ENCODE measurements around the gene GZF1.

GZF1 gene

DNA sequence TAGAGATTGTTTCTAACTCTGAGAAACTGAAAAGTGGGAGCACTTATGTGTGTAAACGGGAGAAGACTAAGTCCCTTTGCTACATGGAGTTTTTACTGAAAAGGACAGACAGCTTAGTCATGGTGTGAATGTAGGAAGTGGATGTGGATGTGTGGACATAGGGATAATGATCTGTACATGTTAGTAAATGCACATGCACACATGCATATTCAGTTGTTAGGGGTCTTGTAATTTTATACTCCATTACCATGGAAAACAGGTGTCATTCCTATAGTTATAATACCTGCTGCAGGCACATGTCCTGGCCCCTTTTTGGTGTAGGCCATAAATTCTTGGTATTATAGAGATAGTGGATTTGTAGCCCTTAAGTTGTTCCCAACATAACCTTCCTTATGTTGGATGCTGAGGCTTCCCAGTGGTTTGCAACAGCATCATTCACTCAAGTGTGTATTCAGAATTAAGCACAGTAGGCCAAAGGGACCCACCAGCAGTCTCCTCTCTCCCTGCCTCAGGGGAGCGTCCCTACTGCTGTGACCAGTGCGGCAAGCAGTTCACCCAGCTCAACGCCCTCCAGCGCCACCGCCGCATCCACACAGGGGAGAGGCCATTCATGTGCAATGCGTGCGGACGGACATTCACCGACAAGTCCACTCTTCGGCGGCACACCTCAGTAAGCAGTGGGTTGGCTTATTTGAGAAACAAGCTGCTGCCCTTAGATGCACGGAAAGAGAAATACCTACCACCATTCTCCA is 7.3 kb downstream of the GZF1 start:
- DNase-seq (ENCODE audit: low spot score): no peak

DNA sequence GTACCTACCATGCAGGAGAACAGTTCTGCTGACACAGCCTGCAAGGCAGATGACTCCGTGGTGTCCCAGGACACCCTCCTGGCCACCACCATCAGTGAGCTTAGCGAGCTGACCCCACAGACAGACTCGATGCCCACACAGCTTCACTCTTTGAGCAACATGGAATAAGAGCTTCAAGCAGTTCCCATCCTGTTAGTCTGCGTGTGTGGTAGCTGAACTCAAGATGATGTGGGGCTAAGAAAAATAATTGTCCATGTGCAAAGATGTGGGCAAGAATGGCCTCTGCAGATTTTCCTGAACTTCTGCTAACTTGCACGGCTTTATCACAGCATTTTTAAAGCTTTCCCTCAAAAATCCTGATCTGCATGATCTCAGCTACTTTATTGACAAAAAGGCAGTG is 8.3 kb downstream of the GZF1 start:
- no peak for DNase-seq (ENCODE audit: low spot score)

- no peak for DNase-seq (ENCODE audit: low spot score)
Measured at GRCh38 chr20:23370873-23371272, 8.9 kb downstream of the GZF1 start.

DNA sequence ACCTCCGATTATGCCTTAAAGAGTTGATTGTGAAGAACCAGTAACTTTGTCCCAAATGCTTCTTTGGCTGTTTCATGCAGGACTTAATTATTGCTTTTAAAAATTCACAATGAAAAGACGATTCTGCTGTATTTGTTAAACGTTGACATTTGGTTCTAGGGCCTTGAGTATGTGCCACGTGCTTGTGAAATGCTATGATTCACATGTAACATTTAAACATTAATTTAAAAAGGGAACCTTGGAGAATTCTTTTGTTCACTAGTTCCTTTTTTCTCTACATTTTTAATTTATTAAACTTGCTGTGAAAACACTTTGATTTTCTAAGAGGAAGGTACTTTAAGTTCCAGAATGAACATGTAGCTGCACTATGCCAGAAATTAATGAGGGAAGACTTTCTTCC is 9.5 kb downstream of the GZF1 start:
- DNase-seq (ENCODE audit: low spot score): no peak

GRCh38 chr20:23374441-23374840 is 12.5 kb downstream of the GZF1 start:
- no peak for DNase-seq (ENCODE audit: low spot score)

GRCh38 chr20:23375827-23376226 is 13.8 kb downstream of the GZF1 start:
- no peak for DNase-seq (ENCODE audit: low spot score)

DNA sequence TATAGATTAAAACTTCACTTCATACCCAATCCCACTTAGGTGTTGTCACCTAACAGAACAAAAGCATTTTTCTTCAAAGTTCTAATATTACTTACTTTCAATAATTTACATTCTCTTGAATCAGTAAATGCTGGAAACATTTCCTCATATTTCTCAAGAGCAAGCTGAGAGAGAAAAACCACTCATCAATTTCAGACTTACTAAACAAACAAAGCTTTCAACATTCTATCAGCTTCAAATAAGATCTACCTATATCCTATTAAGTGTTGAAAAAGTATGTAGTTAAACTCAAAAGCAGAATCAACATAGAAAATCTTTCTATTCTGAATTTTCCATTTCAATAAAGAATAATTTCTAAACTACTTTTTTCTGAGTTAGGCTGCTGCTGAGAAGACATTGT is 17.8 kb downstream of the GZF1 start:
- no peak for DNase-seq (ENCODE audit: low spot score)

DNA sequence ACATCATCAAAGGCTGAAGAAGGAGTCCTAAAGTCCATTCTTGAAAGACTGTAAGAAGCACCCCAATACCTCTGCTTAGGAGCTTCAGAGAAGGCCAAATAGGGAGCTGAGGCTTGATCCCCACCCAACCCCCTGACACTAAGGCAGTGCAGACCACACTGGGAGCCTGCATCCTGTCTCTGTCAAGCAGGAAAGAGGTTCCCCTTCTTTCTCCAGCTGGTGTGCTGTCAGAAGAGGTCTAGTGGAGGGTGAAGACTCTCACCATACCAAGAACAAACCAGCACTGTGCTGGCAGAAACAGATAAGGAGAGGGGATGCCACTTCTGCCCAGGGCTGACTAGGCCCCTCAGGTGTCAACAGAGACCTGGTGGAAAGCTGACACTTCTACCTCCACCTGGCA is 19.9 kb downstream of the GZF1 start:
- DNase-seq (ENCODE audit: low spot score): no peak

GRCh38 chr20:23386304-23387117 is 24.5 kb downstream of the GZF1 start:
- no peak for DNase-seq (ENCODE audit: low spot score)

DNA sequence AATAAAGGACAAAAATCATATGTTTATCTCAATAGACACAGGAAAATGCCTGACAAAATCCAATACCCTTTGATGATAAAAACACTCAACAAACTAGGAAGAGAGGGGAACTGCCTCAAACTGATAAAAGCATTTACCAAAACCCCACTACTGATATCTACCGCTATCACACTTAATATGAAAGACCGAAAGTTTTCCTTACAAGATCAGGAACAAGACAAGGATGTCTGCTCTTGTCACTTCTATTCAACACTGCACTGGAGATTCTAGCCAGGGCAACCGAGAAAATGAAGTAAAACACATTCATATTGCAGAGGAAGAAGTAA is 25.1 kb downstream of the GZF1 start:
- no peak for DNase-seq (ENCODE audit: low spot score)

DNA sequence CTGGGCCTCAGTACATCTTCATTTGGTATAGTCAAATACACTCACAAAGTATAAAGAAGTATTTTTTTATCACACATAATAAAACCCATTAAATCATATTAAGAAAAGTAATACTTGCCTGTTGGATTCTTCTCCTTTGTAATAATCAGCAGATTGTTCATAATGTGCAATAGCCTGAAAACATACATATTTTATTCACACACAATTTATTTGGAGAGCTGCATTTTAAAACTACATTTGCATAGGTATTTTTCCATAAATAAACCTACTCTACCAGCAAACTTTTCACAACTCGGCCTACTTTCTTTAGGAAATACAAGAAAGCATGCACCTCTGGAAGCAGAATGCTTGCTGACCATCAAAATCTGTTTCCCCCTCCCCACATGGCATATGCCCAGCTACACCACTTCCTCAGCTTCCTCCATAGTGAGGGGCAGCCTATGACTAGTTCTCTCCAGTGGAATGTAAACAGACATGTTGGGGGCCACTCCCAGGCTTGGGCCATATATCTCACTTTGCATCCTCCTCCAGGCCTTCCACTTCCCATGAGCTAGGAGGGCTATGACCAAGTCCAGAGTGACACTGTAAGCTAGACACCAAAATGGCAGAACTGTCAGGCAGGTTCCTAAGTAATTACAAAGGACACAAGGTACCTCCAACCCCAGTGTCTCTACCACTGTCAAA is 28.3 kb downstream of the GZF1 start:
- DNase-seq (ENCODE audit: low spot score): no peak

GRCh38 chr20:23391707-23392310 is 29.8 kb downstream of the GZF1 start:
- DNase-seq (ENCODE audit: low spot score): no peak

DNA sequence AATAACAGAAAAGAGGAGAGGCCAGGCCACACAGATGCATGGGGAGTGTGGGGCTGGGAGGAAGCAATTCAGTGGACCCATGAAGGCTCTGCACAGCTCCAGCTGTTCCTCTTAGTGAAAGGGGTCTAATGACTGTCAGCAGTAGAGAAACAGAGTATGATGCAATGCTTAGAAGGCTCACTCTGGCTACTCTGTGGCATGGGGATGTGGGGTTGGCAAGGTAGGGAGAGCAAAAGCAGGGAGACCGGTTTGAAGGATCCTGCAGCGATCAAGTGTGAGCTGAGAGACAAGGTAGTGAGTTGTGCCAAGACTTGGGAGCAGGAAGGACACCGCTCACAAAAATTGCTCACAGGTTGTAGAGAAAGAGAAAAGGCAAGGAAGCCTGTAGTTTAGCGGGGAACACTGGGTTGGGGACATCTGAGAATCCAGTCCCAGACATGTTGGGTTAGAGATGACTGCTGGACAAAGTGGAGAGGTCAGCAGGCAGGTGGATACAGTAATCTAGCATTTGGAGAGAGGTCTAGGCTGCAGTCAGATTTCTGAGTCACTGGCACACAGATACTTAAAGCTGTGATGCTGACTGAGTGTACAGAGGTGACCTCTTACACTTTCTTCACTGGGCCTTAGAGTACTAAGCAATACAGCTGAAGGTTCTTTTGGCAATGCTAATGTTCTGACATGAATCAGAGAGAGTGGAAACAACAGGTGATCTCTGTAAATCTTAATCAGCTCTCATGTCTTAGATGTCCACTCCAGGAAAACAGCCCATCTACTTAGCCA is 32.2 kb downstream of the GZF1 start:
- no peak for DNase-seq (ENCODE audit: low spot score)

GRCh38 chr20:23396950-23397627 is 35.1 kb downstream of the GZF1 start:
- DNase-seq (ENCODE audit: low spot score): no peak

DNA sequence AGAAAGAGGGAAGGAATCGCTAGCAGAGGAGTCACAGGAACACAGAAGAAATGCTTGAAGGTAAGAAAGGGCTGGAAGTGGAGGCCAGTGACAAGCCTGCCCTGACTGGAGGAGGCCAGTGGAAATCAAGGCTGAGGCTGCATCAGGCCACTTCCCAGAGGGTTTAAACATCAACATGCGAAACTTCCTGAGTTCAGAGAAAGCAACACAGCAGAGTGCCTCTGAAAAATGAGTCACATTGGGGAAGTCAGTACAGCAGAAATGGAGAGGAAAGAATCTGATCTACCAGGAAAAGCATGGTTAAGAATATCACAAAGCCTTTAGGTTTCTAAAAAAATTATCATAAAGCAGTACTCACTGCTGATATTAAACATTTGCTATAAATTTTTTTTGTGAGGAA is 36.0 kb downstream of the GZF1 start:
- DNase-seq (ENCODE audit: low spot score): no peak

DNA sequence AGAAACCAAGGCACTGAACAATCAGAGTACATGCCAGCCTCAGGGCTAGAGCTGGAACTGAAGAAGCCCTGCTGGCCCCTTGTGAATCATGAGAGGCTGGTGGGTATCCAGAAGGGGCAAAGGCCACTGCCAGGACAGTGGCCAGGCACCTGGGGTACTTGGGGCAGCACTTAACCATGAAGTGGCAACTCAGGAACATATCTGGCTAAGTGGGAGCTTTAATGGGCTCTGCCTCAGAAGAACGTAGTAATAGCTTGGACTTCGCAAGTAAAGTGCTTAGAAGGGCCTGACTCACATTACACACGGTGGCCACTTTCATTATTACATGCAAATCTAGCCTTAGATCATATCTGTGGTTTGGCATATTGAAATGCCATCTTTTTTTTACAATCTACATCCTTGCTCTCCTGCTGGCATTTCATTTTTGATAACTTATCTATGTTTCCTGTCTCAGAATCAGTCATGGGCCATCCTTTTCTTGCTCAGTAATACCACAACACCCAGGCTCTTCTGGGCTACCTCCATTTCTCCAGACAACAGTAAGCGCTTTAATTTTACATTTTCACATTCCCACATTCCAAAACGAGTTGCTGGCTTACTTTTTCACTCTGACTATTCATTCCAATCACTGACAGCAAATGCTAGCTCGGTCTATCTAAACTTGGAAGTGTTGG is 37.7 kb downstream of the GZF1 start:
- DNase-seq (ENCODE audit: low spot score): no peak

DNA sequence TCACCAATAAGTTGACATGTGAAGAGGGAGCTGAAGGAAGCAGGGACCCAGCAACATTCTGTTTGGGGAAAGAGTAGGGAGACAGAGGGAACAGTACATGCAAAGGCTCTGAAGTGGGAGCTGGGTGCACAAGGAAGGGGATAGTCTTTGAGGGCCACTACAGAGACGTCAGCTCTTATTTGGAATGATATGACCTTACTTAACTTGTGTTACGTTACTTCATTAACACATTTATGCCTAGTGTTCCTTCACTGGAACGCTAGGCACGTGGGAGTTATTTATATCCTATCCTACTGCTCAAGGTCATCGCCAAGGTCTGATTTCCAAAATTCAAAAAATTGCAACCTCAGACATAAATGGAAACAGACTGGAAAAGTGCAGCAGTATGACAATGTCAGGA is 39.1 kb downstream of the GZF1 start:
- DNase-seq (ENCODE audit: low spot score): no peak

- no peak for DNase-seq (ENCODE audit: low spot score)
Measured at GRCh38 chr20:23403751-23404150, 41.8 kb downstream of the GZF1 start.

- no peak for DNase-seq (ENCODE audit: low spot score)
Measured at GRCh38 chr20:23404196-23404595, 42.2 kb downstream of the GZF1 start.

DNA sequence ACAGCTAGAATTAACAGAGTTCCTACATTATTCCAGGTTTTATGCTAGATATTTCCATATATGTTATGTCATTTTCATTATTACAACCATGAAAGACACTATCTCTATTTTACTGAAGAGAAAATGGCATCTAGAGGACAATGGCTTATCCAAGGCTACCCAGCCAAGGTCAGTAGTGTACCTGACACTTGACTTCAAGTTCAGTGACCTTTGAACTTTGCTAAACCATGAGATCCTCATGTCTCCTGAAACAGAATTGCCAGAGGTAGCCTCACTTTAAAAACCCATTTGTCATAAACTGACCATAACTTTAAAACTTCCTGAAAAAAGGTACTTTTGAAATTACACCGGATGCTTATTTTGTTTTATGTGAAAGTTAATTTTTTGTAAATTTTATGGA is 44.9 kb downstream of the GZF1 start:
- DNase-seq (ENCODE audit: low spot score): no peak

Data from globus pallidus (tissue), 1 donor.